SIG-M5 (cell line): ENCODE data around the gene CDS2.

Source experiments
- DNase-seq: peaks from one replicate; lab custom pipeline; 2025; lab: John Stamatoyannopoulos, UW

CDS2 gene

DNA sequence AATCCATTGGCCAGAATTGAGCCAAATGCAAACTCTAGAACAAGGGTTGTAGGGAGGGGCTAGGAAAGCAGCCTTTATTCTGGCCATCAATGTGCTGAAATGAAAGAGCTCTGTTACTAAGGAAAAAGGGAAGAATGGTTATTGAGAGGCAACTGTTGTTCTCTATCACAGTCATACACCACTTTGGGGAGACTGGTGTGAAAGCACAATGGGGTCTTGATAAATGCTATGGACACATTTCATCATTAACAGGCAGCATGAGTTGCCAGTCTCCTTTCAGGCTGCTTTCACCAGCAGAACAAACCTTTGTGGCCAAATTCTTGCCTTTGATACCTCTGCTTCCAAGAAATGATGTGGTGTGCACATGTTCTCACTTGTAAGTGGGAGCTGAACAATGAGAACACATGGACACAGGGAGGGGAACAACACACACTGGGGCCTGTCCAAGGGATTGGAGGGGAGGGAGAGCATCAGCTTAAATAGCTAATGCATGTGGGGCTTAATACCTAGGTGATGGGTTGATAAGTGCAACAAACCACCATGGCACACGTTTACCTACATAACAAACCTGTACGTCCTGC is 86.2 kb downstream of the CDS2 start:
- no peak for DNase-seq

DNA sequence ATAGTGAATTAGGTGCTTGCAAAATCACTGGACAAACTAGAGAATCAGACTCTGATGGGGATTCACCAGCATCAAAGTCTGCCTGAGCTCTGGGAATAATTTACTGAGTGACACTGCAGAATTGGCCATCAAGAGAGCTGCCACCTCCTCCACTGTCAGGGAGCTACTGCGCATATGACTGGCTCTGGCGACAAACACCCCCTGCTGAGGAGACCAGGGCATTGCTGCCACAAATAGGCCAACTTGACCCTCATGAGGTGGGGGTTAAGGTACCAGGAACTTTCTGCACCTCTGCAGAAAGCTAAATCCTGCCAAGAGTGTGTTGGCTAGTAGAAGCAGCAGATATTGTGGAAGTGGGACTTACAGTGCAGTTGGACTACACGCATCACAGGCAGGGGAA is 88.0 kb downstream of the CDS2 start:
- no peak for DNase-seq

DNA sequence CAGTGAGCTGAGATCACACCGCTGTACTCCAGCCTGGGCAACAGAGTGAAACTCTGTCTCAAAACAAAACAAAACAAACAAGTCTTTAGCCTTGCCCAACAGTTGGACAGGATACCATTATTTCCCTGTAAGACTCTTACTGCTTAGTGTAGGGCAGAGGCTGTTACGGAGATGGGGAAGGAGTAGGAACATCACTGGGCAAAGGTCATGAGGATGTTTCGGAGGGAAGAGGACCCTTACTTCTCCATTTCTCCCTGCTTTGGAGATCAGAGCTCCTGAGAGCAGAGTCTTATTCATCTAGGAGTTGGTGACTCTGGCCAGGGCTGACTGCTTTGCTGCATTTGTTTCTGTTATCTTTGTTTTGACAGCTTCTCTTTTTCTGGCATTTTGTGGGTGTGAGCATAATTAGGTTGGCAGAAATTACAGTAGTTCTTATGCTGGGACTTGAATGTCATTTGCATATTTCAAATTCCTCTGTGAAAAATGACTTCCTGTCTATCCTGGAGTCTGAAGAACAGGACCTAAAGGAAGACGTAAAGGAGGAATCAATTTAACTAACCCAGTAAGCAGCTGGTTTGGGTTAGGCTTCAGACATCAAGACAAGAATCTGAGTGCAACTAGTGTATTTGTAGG is 89.0 kb downstream of the CDS2 start:
- DNase-seq: no peak

DNA sequence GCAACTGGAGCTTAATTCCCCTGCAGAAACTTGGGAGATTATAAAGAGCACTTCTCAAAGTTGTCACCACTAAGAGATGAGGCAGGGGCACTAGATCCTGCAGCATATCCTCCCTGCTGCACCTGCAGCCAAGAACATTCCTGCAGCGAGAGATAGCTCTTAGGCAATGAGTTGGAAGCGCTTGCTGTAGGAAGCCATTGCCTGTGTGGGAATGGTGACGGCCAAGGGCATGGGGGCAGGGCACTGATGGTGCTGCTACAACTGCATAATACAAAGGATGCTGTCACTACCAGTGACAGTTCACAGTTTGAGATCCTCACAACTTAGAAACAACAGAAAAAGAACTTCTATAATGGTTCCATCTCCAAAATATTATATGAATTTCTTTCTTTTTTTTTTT is 89.9 kb downstream of the CDS2 start:
- no peak for DNase-seq

DNA sequence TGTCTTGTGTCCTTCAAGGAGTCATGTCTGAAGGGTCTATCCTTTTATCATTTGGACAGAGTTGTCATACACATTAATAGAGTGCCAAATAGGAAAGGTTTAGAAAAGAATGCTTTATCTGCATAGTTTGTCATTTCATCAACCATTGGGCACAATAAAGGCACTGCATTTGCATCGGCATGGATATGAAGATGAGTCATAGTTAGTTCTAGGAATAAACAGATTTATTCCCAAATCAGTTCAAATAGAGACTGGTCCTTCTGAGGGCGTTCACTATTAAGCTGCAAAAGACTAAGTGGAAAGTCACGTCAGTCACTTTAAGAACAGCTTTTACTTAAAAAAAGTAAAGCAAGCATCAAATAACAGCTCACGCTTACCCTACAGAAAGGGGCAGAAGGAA is 90.8 kb downstream of the CDS2 start:
- no peak for DNase-seq

DNA sequence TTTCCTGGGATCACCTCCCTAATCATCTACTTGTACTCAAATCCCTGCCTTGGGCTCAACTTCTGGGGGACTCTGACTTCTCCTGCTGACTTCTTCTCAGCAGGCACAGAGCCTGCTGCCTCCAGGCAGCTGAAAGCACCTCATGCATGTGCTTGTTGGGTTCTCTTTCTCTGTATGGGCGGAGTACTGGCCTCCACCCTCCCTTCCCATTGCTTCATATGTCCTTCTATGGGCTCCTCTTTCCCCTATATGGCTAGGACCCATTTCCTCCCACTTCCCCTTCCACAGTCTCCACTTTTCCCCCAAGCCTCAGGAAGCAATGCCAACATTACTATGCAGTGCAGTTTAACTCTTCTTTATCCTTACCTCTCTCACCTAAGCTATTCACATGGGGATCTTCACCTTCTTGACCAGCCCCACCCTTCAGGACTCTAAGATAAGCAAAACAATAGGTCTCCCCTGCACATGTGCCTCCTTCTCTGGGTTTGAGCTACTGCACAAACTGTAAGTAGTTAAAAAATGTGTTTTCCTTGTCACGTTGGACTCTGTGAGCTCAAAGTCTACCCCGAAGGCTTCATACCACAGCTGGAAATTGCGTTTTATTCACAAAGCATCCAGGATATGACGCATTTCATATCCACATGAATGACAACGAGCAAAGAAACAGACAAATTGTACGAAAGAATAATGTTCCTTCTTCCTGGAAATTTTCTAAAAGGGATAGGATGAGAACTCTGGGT is 93.7 kb downstream of the CDS2 start:
- no peak for DNase-seq

DNA sequence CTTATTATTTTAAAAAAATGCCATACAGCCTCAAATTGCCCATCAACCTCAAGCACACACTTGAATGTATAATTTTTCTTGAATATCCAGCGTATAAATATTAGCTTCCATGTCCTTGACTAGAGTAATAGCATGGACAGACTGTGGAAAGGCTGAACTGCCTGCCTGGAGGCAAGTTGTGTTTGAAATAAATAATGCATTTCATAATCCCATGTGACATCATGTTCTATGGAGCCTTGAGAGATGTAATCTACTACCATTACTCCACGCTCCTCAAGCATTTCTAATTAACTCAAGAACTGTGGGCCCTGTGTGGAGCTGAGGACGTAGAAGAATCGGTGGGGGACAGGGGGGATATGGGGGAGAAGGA is 94.2 kb downstream of the CDS2 start:
- DNase-seq: no peak

DNA sequence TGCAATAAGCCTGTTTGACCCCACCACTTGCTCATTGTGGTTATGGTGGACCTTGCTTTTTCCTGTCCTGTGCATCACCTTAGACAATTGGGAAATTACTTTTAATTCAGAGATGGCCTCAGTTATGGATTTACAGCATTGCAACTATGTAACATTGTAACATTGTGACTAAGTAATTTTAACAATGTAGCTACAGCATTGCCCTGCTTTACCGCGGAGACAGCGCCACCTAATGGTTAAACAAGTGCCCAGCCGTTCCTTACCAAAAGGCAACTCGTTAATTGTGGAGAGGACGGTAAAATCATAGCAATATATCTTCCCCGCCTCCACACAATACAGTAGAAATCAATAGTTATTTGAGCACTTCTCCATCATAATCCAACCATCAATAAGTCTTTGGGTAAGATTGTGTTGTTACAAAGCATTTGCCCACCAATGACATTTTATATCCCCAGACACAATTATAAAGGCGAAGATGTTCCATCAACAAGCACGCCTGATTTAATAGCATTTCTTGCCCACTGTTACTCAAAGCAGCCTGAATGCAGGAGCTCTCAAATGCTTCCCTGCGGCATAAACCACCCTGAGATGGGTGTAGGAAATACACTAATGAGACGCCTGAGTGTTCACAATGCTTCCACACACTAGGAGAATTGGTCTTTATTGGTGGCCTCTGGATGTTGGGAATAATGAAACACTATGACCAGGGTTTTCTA is 96.3 kb downstream of the CDS2 start:
- DNase-seq: peak; percentile 17

DNA sequence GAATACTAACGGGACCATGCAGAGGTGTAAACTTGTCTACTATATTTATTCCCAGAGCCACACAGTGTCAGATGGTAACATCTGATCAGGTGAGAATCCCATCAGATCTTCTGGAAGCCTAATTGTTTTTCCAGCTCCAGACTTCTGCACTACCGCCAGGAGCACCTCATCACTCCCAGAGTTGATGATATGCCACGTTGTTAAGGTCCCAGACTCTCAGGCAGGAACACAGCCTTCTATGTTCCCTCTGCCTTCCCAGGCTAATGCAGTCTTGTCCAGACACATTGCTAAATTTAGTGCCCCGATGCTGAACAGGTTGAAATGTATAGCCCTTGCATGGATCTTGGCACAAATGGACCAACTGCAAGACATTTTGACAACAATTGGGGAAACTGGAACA is 103.7 kb downstream of the CDS2 start:
- no peak for DNase-seq

DNA sequence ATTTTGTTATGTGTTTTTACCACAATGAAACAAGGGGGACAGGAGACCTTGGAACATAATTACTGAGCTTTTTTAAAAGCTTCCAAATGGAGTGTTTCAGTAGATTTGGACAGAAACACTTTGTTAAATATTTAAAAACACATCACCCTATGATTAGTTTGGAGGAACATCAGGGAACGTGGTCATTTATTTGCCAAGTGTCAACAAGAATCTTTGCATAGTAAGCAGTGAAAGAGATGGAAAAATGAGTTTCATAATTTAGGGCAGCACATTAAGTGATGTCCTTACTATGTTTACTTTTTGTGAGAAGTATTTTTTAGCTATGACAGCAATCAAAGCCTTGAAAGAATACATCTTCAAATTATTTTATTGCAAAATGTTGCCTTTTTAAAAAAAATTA is 107.3 kb downstream of the CDS2 start:
- DNase-seq: no peak

DNA sequence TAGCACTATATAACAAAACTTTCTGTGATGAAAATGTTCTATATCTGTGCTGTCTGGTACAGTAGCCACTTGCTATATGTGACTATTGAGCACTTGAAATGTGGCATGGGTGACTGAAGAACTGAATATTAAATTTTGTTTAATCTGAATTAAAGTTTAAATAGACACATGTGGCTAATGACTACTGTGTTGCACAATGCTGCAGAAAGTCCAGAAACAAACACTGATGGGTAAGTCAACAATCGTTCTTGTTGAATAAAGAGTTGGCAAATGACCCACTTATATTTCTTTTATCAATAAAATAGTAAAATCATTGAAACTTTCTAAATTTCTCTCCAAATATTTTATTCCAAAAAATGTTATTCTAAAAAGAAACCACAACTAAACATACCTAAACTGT is 108.2 kb downstream of the CDS2 start:
- DNase-seq: no peak
